Measurements from ENCODE around the gene GRIA3.
"Not testable (repeated sequence)": the region's sequence is repeated elsewhere in the genome, so short reads cannot be mapped to it uniquely, and the experiment has no call there.

Gene GRIA3

DNA sequence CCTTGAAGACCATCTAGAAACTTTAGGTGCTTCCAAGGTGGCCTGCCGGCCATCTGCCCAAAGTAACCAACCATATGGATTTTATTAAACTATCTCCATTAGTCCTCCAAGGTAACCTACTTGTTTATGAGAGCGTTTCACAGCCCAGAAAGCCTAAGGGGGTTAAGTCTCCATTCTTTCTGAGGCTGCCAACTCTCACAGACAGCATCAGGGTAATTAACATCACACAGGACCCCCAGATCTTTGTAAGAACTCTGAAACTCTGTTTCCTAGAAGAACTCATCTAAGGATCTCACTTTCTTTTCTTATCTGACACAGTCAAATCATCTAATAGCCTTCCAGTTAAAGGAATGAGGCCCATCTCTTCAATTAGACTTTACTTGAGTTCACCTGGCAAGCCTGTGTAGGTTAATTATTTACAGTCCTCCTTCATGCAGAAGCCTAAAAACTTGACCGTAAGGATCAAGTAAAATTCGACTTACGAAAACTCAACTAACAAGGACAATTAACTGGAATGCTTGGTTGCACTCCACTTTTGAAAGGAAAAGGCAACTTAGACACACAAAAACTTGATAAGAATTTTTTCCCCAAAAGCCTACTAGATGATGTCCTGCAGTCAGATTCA is 252.5 kb downstream of the GRIA3 start:
- no peak for DNase-seq (ENCODE audit: low read depth)
- no peak overlapping the region for H3K4me3 ChIP-seq (ENCODE audit: low read depth, low read length)
- in situ Hi-C loops (cut with HindIII; ENCODE audit: low sequenced_read_pairs) = no loop called here
- TF ChIP-seq, protein P1, sequence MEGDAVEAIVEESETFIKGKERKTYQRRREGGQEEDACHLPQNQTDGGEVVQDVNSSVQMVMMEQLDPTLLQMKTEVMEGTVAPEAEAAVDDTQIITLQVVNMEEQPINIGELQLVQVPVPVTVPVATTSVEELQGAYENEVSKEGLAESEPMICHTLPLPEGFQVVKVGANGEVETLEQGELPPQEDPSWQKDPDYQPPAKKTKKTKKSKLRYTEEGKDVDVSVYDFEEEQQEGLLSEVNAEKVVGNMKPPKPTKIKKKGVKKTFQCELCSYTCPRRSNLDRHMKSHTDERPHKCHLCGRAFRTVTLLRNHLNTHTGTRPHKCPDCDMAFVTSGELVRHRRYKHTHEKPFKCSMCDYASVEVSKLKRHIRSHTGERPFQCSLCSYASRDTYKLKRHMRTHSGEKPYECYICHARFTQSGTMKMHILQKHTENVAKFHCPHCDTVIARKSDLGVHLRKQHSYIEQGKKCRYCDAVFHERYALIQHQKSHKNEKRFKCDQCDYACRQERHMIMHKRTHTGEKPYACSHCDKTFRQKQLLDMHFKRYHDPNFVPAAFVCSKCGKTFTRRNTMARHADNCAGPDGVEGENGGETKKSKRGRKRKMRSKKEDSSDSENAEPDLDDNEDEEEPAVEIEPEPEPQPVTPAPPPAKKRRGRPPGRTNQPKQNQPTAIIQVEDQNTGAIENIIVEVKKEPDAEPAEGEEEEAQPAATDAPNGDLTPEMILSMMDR (IDR thresholded peaks at IDR 0.05; ENCODE audit: low read depth, low read length, missing control alignments) = no peak

DNA sequence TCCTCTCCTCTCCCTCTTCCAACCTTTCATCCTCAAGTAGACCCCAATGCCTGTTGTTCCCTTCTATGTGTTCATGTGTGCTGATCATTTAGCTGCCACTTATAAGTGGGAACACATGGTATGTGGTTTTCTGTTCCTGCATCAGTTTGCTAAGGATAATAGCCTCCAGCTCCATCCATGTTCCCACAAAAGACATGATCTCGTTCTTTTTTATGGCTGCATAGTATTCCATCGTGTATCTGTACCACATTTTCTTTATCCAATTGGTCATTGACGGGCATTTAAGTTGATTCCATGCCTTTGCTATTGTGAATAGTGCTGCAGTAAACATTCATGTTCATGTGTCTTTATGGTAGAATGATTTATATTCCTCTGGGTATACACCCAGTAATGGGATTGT is 255.8 kb downstream of the GRIA3 start:
- DNase-seq (ENCODE audit: low read depth); in situ Hi-C loops (cut with HindIII; ENCODE audit: low sequenced_read_pairs); H3K4me3 ChIP-seq (ENCODE audit: low read depth, low read length): not testable (repeated sequence)

DNA sequence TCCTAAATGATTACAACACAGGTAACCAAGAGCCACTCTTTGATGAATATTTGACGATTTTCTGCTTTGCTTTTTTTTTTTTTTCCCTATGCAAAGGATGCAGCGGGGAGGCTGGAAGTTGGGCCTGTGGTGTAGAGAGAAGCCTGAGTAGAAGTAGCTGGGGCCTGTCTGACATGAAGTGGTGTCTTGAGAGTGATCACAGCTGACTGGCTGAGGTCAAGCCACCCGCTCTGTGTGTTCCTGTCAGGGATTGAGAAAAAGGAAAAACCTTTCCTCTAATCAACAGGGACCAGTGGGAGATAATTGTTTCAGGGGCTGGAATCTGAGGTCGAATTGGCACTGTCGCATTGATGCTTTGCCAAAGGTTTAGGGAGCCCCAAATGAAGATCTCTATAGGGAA is 258.7 kb downstream of the GRIA3 start:
- in situ Hi-C loops (cut with HindIII; ENCODE audit: low sequenced_read_pairs) = no loop called here
- TF ChIP-seq, protein P1 (IDR thresholded peaks at IDR 0.05; ENCODE audit: low read depth, low read length, missing control alignments) = no peak
- no peak for DNase-seq (ENCODE audit: low read depth)
- H3K4me3 ChIP-seq (ENCODE audit: low read depth, low read length) = no peak overlapping the region

DNA sequence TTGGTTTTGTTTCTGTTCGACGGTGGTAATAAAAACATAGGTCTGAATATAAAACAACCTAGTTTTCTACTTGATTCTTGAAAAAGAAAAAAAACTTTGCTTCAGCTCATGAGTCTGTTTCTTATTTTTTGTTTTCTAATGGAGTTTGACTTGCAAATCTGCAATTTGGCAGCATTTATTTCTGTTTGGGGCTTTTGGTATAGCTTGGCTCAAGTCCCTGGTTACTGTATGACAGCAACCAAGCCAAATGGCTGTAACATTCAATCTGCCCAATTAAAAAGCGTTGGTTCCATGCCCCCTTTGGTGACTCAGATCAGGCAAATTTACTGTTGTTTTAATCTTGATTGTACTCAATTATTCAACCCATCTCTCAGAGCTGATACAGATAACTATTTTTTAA is 263.4 kb downstream of the GRIA3 start:
- no peak for DNase-seq (ENCODE audit: low read depth)
- H3K4me3 ChIP-seq (ENCODE audit: low read depth, low read length) = no peak overlapping the region
- TF ChIP-seq, protein P1 (IDR thresholded peaks at IDR 0.05; ENCODE audit: low read depth, low read length, missing control alignments) = no peak
- in situ Hi-C loops (cut with HindIII; ENCODE audit: low sequenced_read_pairs) = no loop called here

DNA sequence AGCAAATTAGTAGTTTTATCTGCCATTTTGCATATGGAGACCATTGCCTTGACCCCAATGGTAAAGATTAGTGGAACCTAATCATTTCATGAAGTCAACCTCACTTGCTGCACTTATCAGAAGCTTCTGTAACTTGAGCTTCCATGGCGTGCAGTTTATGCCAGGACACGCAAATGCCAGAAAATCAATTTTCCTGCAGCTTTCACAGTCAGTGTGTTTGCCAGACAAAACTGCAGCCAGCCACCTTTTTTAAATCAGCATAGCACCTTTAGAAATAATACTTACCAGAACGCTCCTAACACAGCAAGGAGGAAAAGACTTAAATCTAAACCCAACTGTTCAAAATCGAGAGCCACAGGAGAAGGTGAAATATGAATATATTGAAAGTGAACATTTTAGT is 265.3 kb downstream of the GRIA3 start:
- in situ Hi-C loops (cut with HindIII; ENCODE audit: low sequenced_read_pairs) = no loop called here
- TF ChIP-seq, protein P1 (IDR thresholded peaks at IDR 0.05; ENCODE audit: low read depth, low read length, missing control alignments) = no peak
- DNase-seq (ENCODE audit: low read depth) = no peak
- no peak overlapping the region for H3K4me3 ChIP-seq (ENCODE audit: low read depth, low read length)

DNA sequence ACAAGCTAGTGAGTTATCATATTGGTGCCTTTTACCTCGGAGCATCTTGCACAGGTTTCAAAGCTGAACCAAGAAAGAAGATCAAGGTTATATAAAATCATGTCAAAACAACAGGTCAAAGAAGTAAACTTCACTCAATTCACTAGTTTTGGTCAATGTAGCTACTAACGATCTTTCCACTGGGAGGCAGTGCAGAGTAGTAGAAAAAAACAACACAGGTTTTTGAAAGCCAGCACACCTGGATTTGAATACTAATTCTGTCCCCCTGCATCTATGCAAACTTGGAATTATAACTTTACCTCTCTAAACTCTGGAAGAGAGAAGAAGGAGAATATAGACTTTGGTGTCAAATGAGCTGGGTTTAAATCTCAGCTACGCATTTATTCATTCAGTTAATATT is 266.1 kb downstream of the GRIA3 start:
- in situ Hi-C loops (cut with HindIII; ENCODE audit: low sequenced_read_pairs) = no loop called here
- H3K4me3 ChIP-seq (ENCODE audit: low read depth, low read length) = no peak overlapping the region
- DNase-seq (ENCODE audit: low read depth) = no peak
- TF ChIP-seq, protein P1 (IDR thresholded peaks at IDR 0.05; ENCODE audit: low read depth, low read length, missing control alignments) = peak; percentile 39

DNA sequence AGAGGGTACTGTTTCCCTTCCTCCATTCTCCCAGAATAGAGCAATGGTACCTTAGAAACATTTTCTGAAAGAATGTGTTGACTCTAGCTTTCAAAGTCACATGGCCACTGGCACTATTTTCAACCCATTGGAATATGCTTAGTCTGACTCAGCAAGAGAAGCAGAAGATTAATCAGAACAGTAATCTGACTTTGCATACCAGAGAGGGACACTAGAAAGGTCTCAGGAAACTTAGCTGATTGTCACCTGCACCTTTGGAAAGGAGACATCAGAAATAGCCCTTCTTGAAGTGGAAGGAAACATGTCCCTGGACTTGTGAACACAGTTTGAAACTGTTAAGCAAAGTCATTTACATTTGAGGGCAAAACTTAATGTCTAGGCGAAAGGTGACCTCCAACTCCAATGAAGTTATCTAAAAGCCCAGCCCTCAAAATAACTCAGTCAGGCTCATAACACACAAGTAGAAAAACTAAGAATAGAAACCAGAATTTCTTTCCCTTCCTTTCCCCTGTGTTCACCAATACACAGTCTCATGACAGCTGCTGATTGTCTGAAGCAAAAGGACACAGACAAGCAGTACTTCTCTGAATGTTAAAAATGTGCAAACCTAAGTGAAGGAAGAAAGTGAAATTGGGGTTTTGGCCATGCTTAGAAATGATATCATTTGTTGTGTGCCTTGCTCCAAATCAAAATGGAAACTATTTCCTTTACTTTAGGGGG is 270.8 kb downstream of the GRIA3 start:
- in situ Hi-C loops (cut with HindIII; ENCODE audit: low sequenced_read_pairs) = no loop called here
- TF ChIP-seq, protein P1 (IDR thresholded peaks at IDR 0.05; ENCODE audit: low read depth, low read length, missing control alignments) = no peak
- no peak overlapping the region for H3K4me3 ChIP-seq (ENCODE audit: low read depth, low read length)
- no peak for DNase-seq (ENCODE audit: low read depth)
